Measurements from ENCODE around the gene OR6J1.
"Not testable (repeated sequence)": the region's sequence is repeated elsewhere in the genome, so short reads cannot be mapped to it uniquely, and the experiment has no call there.

DNA sequence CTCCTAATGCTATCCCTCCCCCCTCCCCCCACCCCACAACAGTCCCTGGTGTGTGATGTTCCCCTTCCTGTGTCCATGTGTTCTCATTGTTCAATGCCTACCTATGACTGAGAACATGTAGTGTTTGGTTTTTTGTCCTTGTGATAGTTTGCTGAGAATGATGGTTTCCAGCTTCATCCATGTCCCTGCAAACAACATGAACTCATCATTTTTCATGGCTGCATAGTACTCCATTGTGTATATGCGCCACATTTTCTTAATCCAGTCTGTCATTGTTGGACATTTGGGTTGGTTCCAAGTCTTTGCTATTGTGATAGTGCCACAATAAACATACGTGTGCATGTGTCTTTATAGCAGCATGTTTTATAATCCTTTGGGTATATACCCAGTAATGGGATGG lies 28.4 kb downstream of the OR6J1 start:
- TF ChIP-seq, protein P1, sequence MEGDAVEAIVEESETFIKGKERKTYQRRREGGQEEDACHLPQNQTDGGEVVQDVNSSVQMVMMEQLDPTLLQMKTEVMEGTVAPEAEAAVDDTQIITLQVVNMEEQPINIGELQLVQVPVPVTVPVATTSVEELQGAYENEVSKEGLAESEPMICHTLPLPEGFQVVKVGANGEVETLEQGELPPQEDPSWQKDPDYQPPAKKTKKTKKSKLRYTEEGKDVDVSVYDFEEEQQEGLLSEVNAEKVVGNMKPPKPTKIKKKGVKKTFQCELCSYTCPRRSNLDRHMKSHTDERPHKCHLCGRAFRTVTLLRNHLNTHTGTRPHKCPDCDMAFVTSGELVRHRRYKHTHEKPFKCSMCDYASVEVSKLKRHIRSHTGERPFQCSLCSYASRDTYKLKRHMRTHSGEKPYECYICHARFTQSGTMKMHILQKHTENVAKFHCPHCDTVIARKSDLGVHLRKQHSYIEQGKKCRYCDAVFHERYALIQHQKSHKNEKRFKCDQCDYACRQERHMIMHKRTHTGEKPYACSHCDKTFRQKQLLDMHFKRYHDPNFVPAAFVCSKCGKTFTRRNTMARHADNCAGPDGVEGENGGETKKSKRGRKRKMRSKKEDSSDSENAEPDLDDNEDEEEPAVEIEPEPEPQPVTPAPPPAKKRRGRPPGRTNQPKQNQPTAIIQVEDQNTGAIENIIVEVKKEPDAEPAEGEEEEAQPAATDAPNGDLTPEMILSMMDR (IDR thresholded peaks at IDR 0.05), result not testable (repeated sequence)
- not testable (repeated sequence) for TF ChIP-seq POLR2A (IDR thresholded peaks at IDR 0.05)

Measured in thyroid gland (tissue), 4 donors.